ENCODE measurements around the gene ZNF644.
"Not testable (repeated sequence)": the region's sequence is repeated elsewhere in the genome, so short reads cannot be mapped to it uniquely, and the experiment has no call there.

The ZNF644 gene

GRCh38 chr1:91021686-91022517 lies at the start of gene ZNF644:
TSS of gene ZNF644 (minus strand) at chr1:91022035. CDS start at chr1:90982353, 39,682 bp downstream.
- Mint-ChIP-seq H3K27ac (peak within 1 kb of the TSS; percentile 100), H3K4me1 (peaks cover 65% of the 10 kb centered on the region), H3K36me3 (peaks cover 4% of the 10 kb centered on the region), H3K27me3 (no peaks in the 10 kb centered on the region), H3K4me3 (peak within 1 kb of the TSS; percentile 96), H3K9me3 (no peaks in the 10 kb centered on the region)

GRCh38 chr1:91070298-91070697 lies 48.5 kb upstream of the ZNF644 start:
- no peaks in the 10 kb centered on the region for H3K9me3 Mint-ChIP-seq
- no peak overlapping the region for H3K4me3 Mint-ChIP-seq
- H3K36me3 Mint-ChIP-seq, result no peaks in the 10 kb centered on the region
- H3K27ac Mint-ChIP-seq, result no peak overlapping the region
- no peaks in the 10 kb centered on the region for H3K4me1 Mint-ChIP-seq
- H3K27me3 Mint-ChIP-seq, result no peaks in the 10 kb centered on the region

- Mint-ChIP-seq H3K27ac (no peak overlapping the region), H3K4me1 (no peaks in the 10 kb centered on the region), H3K27me3 (no peaks in the 10 kb centered on the region), H3K36me3 (no peaks in the 10 kb centered on the region), H3K9me3 (no peaks in the 10 kb centered on the region), H3K4me3 (no peak overlapping the region)
Observed at GRCh38 chr1:91066538-91066937, 44.7 kb upstream of the ZNF644 start.

GRCh38 chr1:91065337-91065736 lies 43.5 kb upstream of the ZNF644 start:
- no peak overlapping the region for H3K4me3 Mint-ChIP-seq
- H3K9me3 Mint-ChIP-seq, result no peaks in the 10 kb centered on the region
- H3K27me3 Mint-ChIP-seq, result no peaks in the 10 kb centered on the region
- H3K27ac Mint-ChIP-seq, result no peak overlapping the region
- H3K36me3 Mint-ChIP-seq, result no peaks in the 10 kb centered on the region
- H3K4me1 Mint-ChIP-seq, result no peaks in the 10 kb centered on the region

- not testable (repeated sequence) for H3K9me3 Mint-ChIP-seq, H3K27ac Mint-ChIP-seq, H3K4me3 Mint-ChIP-seq, H3K27me3 Mint-ChIP-seq, H3K4me1 Mint-ChIP-seq, H3K36me3 Mint-ChIP-seq
Observed at GRCh38 chr1:91063403-91063802, 41.6 kb upstream of the ZNF644 start.

- Mint-ChIP-seq H3K4me3 (no peak overlapping the region), H3K27me3 (peaks cover 4% of the 10 kb centered on the region), H3K36me3 (peaks cover 2% of the 10 kb centered on the region), H3K27ac (no peak overlapping the region), H3K9me3 (no peaks in the 10 kb centered on the region), H3K4me1 (no peaks in the 10 kb centered on the region)
Observed at GRCh38 chr1:91059157-91059556, 37.3 kb upstream of the ZNF644 start.

GRCh38 chr1:91057784-91058183 lies 35.9 kb upstream of the ZNF644 start:
- Mint-ChIP-seq H3K9me3 (no peaks in the 10 kb centered on the region), H3K27ac (no peak overlapping the region), H3K27me3 (peaks cover 4% of the 10 kb centered on the region), H3K4me1 (no peaks in the 10 kb centered on the region), H3K4me3 (no peak overlapping the region), H3K36me3 (peaks cover 2% of the 10 kb centered on the region)

- Mint-ChIP-seq H3K27ac (no peak overlapping the region), H3K36me3 (no peaks in the 10 kb centered on the region), H3K9me3 (no peaks in the 10 kb centered on the region), H3K27me3 (peaks cover 2% of the 10 kb centered on the region), H3K4me1 (no peaks in the 10 kb centered on the region), H3K4me3 (no peak overlapping the region)
Observed at GRCh38 chr1:91054780-91055481, 33.1 kb upstream of the ZNF644 start.

- Mint-ChIP-seq H3K4me3 (no peak overlapping the region), H3K27ac (no peak overlapping the region), H3K9me3 (no peaks in the 10 kb centered on the region), H3K4me1 (no peaks in the 10 kb centered on the region), H3K36me3 (no peaks in the 10 kb centered on the region), H3K27me3 (no peaks in the 10 kb centered on the region)
Observed at GRCh38 chr1:91053630-91054029, 31.8 kb upstream of the ZNF644 start.

GRCh38 chr1:91049551-91049950 lies 27.7 kb upstream of the ZNF644 start:
- not testable (repeated sequence) for H3K4me3 Mint-ChIP-seq, H3K36me3 Mint-ChIP-seq, H3K4me1 Mint-ChIP-seq, H3K27ac Mint-ChIP-seq, H3K27me3 Mint-ChIP-seq, H3K9me3 Mint-ChIP-seq

- no peaks in the 10 kb centered on the region for H3K36me3 Mint-ChIP-seq
- no peak overlapping the region for H3K27ac Mint-ChIP-seq
Observed at GRCh38 chr1:91046766-91047165, 24.9 kb upstream of the ZNF644 start.

GRCh38 chr1:91045284-91045683 lies 23.4 kb upstream of the ZNF644 start:
- peaks cover 1% of the 10 kb centered on the region for H3K36me3 Mint-ChIP-seq

More at GRCh38 chr1:91046766-91047165, 24.9 kb upstream of the ZNF644 start:
- Mint-ChIP-seq H3K9me3 (no peaks in the 10 kb centered on the region), H3K27me3 (no peaks in the 10 kb centered on the region), H3K4me3 (no peak overlapping the region), H3K4me1 (no peaks in the 10 kb centered on the region)

GRCh38 chr1:91044776-91045175 lies 22.9 kb upstream of the ZNF644 start:
- H3K36me3 Mint-ChIP-seq, H3K27me3 Mint-ChIP-seq, H3K4me3 Mint-ChIP-seq, H3K27ac Mint-ChIP-seq, H3K4me1 Mint-ChIP-seq, H3K9me3 Mint-ChIP-seq: not testable (repeated sequence)

More at GRCh38 chr1:91045284-91045683, 23.4 kb upstream of the ZNF644 start:
- Mint-ChIP-seq H3K9me3 (peaks cover 5% of the 10 kb centered on the region), H3K27ac (no peak overlapping the region), H3K27me3 (peaks cover 2% of the 10 kb centered on the region), H3K4me3 (no peak overlapping the region), H3K4me1 (no peaks in the 10 kb centered on the region)

GRCh38 chr1:91042372-91042771 lies 20.5 kb upstream of the ZNF644 start:
- not testable (repeated sequence) for H3K9me3 Mint-ChIP-seq, H3K27me3 Mint-ChIP-seq, H3K36me3 Mint-ChIP-seq, H3K4me1 Mint-ChIP-seq, H3K4me3 Mint-ChIP-seq, H3K27ac Mint-ChIP-seq

- Mint-ChIP-seq H3K27ac (no peak overlapping the region), H3K4me3 (no peak overlapping the region), H3K4me1 (no peaks in the 10 kb centered on the region), H3K27me3 (peaks cover 2% of the 10 kb centered on the region), H3K9me3 (peaks cover 5% of the 10 kb centered on the region), H3K36me3 (peaks cover 1% of the 10 kb centered on the region)
Observed at GRCh38 chr1:91038582-91038981, 16.7 kb upstream of the ZNF644 start.

Data from activated naive CD4-positive, alpha-beta T cell treated with anti-CD3 and anti-CD28 coated beads, Interleukin-2, amount 50 U/mL, for 24 hours (primary cell).